ENCODE measurements around the gene SLC2A13.

The SLC2A13 gene

DNA sequence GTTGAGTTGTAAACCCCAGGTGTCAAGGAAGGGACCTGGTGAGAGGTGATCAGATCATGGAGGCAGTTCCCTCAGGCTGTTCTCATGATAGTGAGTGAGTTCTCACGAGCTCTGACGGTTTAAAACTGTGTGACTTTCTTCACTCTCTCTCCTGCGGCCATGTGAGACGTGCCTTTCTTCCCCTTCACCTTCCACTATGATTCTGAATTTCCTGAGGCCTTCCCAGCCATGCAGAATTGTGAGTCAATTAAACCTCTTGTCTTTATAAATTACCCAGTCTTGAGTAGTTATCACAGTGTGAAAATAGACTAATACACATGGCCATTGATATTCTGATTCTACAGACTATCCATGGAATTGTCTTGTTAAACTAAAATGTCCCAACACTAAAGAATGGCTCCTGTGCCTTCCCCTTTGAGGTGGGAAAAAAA, 85.6 kb downstream of the SLC2A13 start:
- ChIA-PET POLR2A (no interaction called here), CTCF (interaction anchor here (2.0 kb wide), 1 partner anchor 9 kb away, joined by 15 read pairs; no protein-coding TSS in a partner anchor)
- no peaks in the 10 kb centered on the region for H3K9me3 ChIP-seq (ENCODE audit: control insufficient read depth, insufficient read depth, low read depth, low read length)
- TF ChIP-seq ZBTB20 (tag by site-specific recombination; IDR thresholded peaks at IDR 0.05) (no peak), ZNF791 (tag by site-specific recombination; IDR thresholded peaks at IDR 0.05) (no peak), ZNF677 (tag by site-specific recombination; IDR thresholded peaks at IDR 0.05) (no peak), KLF7 (tag by site-specific recombination; IDR thresholded peaks at IDR 0.05; ENCODE audit: borderline replicate concordance) (no peak), MZF1 (tag by site-specific recombination; IDR thresholded peaks at IDR 0.05; ENCODE audit: borderline replicate concordance) (no peak), ZNF404 (tag by site-specific recombination; IDR thresholded peaks at IDR 0.05) (no peak), GLI2 (tag by site-specific recombination; IDR thresholded peaks at IDR 0.05; ENCODE audit: borderline replicate concordance, low read depth) (no peak), ZNF311 (tag by site-specific recombination; IDR thresholded peaks at IDR 0.05; ENCODE audit: borderline replicate concordance) (no peak), ZNF350 (tag by site-specific recombination; IDR thresholded peaks at IDR 0.05) (no peak), TCF7L2 (IDR thresholded peaks at IDR 0.05; ENCODE audit: borderline replicate concordance, low read depth, low read length) (no peak), ZNF423 (tag by site-specific recombination; IDR thresholded peaks at IDR 0.05) (no peak), PRDM4 (tag by site-specific recombination; IDR thresholded peaks at IDR 0.05) (no peak), SCRT1 (tag by site-specific recombination; IDR thresholded peaks at IDR 0.05; ENCODE audit: borderline replicate concordance) (no peak), ZNF629 (tag by site-specific recombination; IDR thresholded peaks at IDR 0.05) (no peak), GLIS2 (tag by site-specific recombination; IDR thresholded peaks at IDR 0.05) (no peak), ZNF510 (tag by site-specific recombination; IDR thresholded peaks at IDR 0.05; ENCODE audit: insufficient replicate concordance) (no peak)
- TF ChIP-seq, protein P1, sequence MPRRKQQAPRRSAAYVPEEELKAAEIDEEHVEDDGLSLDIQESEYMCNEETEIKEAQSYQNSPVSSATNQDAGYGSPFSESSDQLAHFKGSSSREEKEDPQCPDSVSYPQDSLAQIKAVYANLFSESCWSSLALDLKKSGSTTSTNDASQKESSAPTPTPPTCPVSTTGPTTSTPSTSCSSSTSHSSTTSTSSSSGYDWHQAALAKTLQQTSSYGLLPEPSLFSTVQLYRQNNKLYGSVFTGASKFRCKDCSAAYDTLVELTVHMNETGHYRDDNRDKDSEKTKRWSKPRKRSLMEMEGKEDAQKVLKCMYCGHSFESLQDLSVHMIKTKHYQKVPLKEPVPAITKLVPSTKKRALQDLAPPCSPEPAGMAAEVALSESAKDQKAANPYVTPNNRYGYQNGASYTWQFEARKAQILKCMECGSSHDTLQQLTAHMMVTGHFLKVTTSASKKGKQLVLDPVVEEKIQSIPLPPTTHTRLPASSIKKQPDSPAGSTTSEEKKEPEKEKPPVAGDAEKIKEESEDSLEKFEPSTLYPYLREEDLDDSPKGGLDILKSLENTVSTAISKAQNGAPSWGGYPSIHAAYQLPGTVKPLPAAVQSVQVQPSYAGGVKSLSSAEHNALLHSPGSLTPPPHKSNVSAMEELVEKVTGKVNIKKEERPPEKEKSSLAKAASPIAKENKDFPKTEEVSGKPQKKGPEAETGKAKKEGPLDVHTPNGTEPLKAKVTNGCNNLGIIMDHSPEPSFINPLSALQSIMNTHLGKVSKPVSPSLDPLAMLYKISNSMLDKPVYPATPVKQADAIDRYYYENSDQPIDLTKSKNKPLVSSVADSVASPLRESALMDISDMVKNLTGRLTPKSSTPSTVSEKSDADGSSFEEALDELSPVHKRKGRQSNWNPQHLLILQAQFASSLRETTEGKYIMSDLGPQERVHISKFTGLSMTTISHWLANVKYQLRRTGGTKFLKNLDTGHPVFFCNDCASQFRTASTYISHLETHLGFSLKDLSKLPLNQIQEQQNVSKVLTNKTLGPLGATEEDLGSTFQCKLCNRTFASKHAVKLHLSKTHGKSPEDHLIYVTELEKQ (tag by site-specific recombination; IDR thresholded peaks at IDR 0.05; ENCODE audit: borderline replicate concordance), result no peak
- TF ChIP-seq, protein P2, sequence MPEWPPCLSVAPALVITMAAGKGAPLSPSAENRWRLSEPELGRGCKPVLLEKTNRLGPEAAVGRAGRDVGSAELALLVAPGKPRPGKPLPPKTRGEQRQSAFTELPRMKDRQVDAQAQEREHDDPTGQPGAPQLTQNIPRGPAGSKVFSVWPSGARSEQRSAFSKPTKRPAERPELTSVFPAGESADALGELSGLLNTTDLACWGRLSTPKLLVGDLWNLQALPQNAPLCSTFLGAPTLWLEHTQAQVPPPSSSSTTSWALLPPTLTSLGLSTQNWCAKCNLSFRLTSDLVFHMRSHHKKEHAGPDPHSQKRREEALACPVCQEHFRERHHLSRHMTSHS (tag by site-specific recombination; IDR thresholded peaks at IDR 0.05), result no peak
- TF ChIP-seq, protein P3, sequence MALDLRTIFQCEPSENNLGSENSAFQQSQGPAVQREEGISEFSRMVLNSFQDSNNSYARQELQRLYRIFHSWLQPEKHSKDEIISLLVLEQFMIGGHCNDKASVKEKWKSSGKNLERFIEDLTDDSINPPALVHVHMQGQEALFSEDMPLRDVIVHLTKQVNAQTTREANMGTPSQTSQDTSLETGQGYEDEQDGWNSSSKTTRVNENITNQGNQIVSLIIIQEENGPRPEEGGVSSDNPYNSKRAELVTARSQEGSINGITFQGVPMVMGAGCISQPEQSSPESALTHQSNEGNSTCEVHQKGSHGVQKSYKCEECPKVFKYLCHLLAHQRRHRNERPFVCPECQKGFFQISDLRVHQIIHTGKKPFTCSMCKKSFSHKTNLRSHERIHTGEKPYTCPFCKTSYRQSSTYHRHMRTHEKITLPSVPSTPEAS (tag by site-specific recombination; IDR thresholded peaks at IDR 0.05), result no peak
- TF ChIP-seq, protein P4, sequence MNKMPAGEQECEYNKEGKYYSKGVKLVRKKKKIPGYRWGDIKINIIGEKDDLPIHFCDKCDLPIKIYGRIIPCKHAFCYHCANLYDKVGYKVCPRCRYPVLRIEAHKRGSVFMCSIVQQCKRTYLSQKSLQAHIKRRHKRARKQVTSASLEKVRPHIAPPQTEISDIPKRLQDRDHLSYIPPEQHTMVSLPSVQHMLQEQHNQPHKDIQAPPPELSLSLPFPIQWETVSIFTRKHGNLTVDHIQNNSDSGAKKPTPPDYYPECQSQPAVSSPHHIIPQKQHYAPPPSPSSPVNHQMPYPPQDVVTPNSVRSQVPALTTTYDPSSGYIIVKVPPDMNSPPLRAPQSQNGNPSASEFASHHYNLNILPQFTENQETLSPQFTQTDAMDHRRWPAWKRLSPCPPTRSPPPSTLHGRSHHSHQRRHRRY (tag by site-specific recombination; IDR thresholded peaks at IDR 0.05), result no peak
- H3K36me3 ChIP-seq (ENCODE audit: control insufficient read depth in 2 of 2, insufficient read depth in 1 of 2, low read length in 2 of 2), result no peaks in the 10 kb centered on the region
- no peaks in the 10 kb centered on the region for H3K4me1 ChIP-seq (ENCODE audit: control insufficient read depth, insufficient read depth, low read length)
- no peak overlapping the region for H3K4me3 ChIP-seq (ENCODE audit: low read depth, low read length)
- H3K27ac ChIP-seq (ENCODE audit: extremely low read depth, low read depth, low read length), result no peak overlapping the region

Data from HEK293 (cell line).